Fibroblast of pulmonary artery (primary cell): ENCODE measurements around the gene SLC16A5.
A peak's percentile ranks its signal among the peaks of the same experiment; 100 is the strongest.

Experiments used
- DNase-seq: peaks from one replicate; pipeline ENCODE4 v3.0.0-alpha.2; 2010; ENCODE audit warnings: low read depth
- H3K4me3 ChIP-seq: replicated peaks from 2 replicates; pipeline ENCODE4 v1.5.1; 2011; ENCODE audit warnings: low read depth, mild to moderate bottlenecking, control low read depth, low read length, moderate library complexity
- CTCF ChIP-seq: IDR thresholded peaks from 2 replicates; pipeline ENCODE4 v1.5.1; 2011; ENCODE audit warnings: mild to moderate bottlenecking, control low read depth, low read length, inconsistent platforms; ENCODE audit errors: missing control alignments

Gene SLC16A5

GRCh38 chr17:75047398-75048098, 40.2 kb upstream of the SLC16A5 start:
- H3K4me3 ChIP-seq = peak overlapping the region; percentile 96
- TF ChIP-seq CTCF = no peak
- DNase-seq = no peak

GRCh38 chr17:75048249-75048878, 39.4 kb upstream of the SLC16A5 start:
- TF ChIP-seq CTCF = no peak
- H3K4me3 ChIP-seq = peak overlapping the region; percentile 96
- DNase-seq = peak; percentile 62

- DNase-seq = no peak
- no peak overlapping the region for H3K4me3 ChIP-seq
- TF ChIP-seq CTCF = no peak
Observed at GRCh38 chr17:75049057-75049456, 38.7 kb upstream of the SLC16A5 start.

- H3K4me3 ChIP-seq = no peak overlapping the region
- DNase-seq = no peak
- TF ChIP-seq CTCF = no peak
Observed at GRCh38 chr17:75049706-75050105, 38.0 kb upstream of the SLC16A5 start.

- DNase-seq = no peak
- no peak overlapping the region for H3K4me3 ChIP-seq
- TF ChIP-seq CTCF = no peak
Observed at GRCh38 chr17:75051941-75052340, 35.8 kb upstream of the SLC16A5 start.

- peak; percentile 73 for DNase-seq
- no peak overlapping the region for H3K4me3 ChIP-seq
- peak; percentile 45 for TF ChIP-seq CTCF
Observed at GRCh38 chr17:75059369-75060345, 28.1 kb upstream of the SLC16A5 start.
